ENCODE data around the gene FNDC3A.

FNDC3A gene

GRCh38 chr13:49046002-49046401, 70.3 kb downstream of the FNDC3A start:
- Histone ChIP-seq H2BK15ac (ENCODE audit: low read depth, poor library complexity, severe bottlenecking) (no peak overlapping the region), H3K27ac (ENCODE audit: low read length, poor library complexity, severe bottlenecking) (no peak overlapping the region), H3K9ac (ENCODE audit: low read length) (peak overlapping the region; percentile 61), H3K27me3 (ENCODE audit: control insufficient read depth in 1 of 2, insufficient read depth in 1 of 2, low read length in 2 of 2) (no peaks in the 10 kb centered on the region), H2BK120ac (ENCODE audit: low read depth, low read length) (no peak overlapping the region), H4K91ac (ENCODE audit: low read length) (no peak overlapping the region), H2AFZ (ENCODE audit: low read depth, low read length) (no peak overlapping the region), H3K14ac (ENCODE audit: low read length in 2 of 2) (no peak overlapping the region), H3K4me3 (ENCODE audit: insufficient read depth in 1 of 2, low read depth in 1 of 2, low read length in 2 of 2) (no peak overlapping the region), H2BK12ac (ENCODE audit: low read length in 2 of 2) (no peak overlapping the region), H3K79me1 (replicated peaks; ENCODE audit: low read length, poor library complexity, severe bottlenecking) (peaks cover 15% of the 10 kb centered on the region), H3K4me1 (ENCODE audit: control insufficient read depth, insufficient read depth, low read depth, low read length) (peaks cover 3% of the 10 kb centered on the region), H3K4me2 (ENCODE audit: low read length, poor library complexity, severe bottlenecking) (no peak overlapping the region), H3K18ac (ENCODE audit: low read depth in 1 of 2, low read length in 2 of 2) (no peak overlapping the region), H3K23ac (ENCODE audit: low read length in 2 of 2) (no peak overlapping the region), H3K36me3 (ENCODE audit: control insufficient read depth in 1 of 2, insufficient read depth in 2 of 2, low read depth in 1 of 2, low read length in 2 of 2) (peaks cover 0 to 4% of the 10 kb centered on the region in 2 experiments), H3K4ac (ENCODE audit: low read depth in 1 of 2, low read length in 2 of 2) (no peak overlapping the region), H4K8ac (ENCODE audit: low read length) (no peak overlapping the region), H2BK5ac (ENCODE audit: low read depth, low read length, poor library complexity, severe bottlenecking) (no peak overlapping the region), H3K9me3 (ENCODE audit: control insufficient read depth, low read length) (no peaks in the 10 kb centered on the region), H2AK5ac (ENCODE audit: low read length, severe bottlenecking) (no peak overlapping the region)
- WGBS = 100% methylated on average over 2 of the region's 2 CpGs
- DNase-seq = no peak

- no peaks in the 10 kb centered on the region for H3K9me3 ChIP-seq (ENCODE audit: control insufficient read depth, low read length)
- H2AFZ ChIP-seq (ENCODE audit: low read depth, low read length) = no peak overlapping the region
- no peak overlapping the region for H2AK5ac ChIP-seq (ENCODE audit: low read length, severe bottlenecking)
- H3K4me2 ChIP-seq (ENCODE audit: low read length, poor library complexity, severe bottlenecking) = no peak overlapping the region
- H3K18ac ChIP-seq (ENCODE audit: low read depth in 1 of 2, low read length in 2 of 2) = no peak overlapping the region
- peaks cover 3% of the 10 kb centered on the region for H3K4me1 ChIP-seq (ENCODE audit: control insufficient read depth, insufficient read depth, low read depth, low read length)
- no peak overlapping the region for H4K91ac ChIP-seq (ENCODE audit: low read length)
- no peaks in the 10 kb centered on the region for H3K27me3 ChIP-seq (ENCODE audit: control insufficient read depth in 1 of 2, insufficient read depth in 1 of 2, low read length in 2 of 2)
- no peak overlapping the region for H2BK120ac ChIP-seq (ENCODE audit: low read depth, low read length)
- H2BK5ac ChIP-seq (ENCODE audit: low read depth, low read length, poor library complexity, severe bottlenecking) = no peak overlapping the region
- H3K4ac ChIP-seq (ENCODE audit: low read depth in 1 of 2, low read length in 2 of 2) = no peak overlapping the region
- H3K79me1 ChIP-seq (replicated peaks; ENCODE audit: low read length, poor library complexity, severe bottlenecking) = peaks cover 14% of the 10 kb centered on the region
- no peak overlapping the region for H3K4me3 ChIP-seq (ENCODE audit: insufficient read depth in 1 of 2, low read depth in 1 of 2, low read length in 2 of 2)
- DNase-seq = no peak
- H3K14ac ChIP-seq (ENCODE audit: low read length in 2 of 2) = no peak overlapping the region
- H2BK15ac ChIP-seq (ENCODE audit: low read depth, poor library complexity, severe bottlenecking) = no peak overlapping the region
- WGBS = 100% methylated on average over 1 of the region's 2 CpGs
- H3K23ac ChIP-seq (ENCODE audit: low read length in 2 of 2) = no peak overlapping the region
- H3K36me3 ChIP-seq (ENCODE audit: control insufficient read depth in 1 of 2, insufficient read depth in 2 of 2, low read depth in 1 of 2, low read length in 2 of 2) = peaks cover 0 to 4% of the 10 kb centered on the region in 2 experiments
- no peak overlapping the region for H4K8ac ChIP-seq (ENCODE audit: low read length)
- H2BK12ac ChIP-seq (ENCODE audit: low read length in 2 of 2) = no peak overlapping the region
- H3K9ac ChIP-seq (ENCODE audit: low read length) = peak overlapping the region; percentile 61
- H3K27ac ChIP-seq (ENCODE audit: low read length, poor library complexity, severe bottlenecking) = no peak overlapping the region
Observed at GRCh38 chr13:49046519-49046918, 70.8 kb downstream of the FNDC3A start.

DNA sequence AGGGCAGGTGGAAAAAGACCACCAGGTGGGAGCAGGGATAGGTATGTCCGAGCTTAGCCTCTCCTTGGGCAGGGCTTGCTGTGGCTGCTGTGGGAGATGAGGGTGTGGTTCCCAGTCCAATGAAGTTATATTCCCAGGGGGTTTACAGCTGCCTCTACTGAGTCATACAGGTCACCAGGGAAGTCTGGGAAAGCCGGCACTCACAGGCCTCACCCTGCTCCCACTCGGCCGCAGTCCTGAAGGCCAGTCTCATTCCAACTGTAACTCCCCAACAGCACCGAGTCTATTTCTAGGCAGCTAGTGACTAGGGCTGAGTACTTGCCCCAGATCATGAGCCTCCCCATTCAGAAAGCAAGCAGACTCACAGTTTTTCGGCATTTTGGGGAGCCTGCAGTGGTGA, 77.1 kb downstream of the FNDC3A start:
- Histone ChIP-seq H3K14ac (ENCODE audit: low read length in 2 of 2) (no peak overlapping the region), H3K23ac (ENCODE audit: low read length in 2 of 2) (no peak overlapping the region), H3K79me1 (replicated peaks; ENCODE audit: low read length, poor library complexity, severe bottlenecking) (peaks cover 28% of the 10 kb centered on the region), H3K9me3 (ENCODE audit: control insufficient read depth, low read length) (no peaks in the 10 kb centered on the region), H2AFZ (ENCODE audit: low read depth, low read length) (no peak overlapping the region), H2AK5ac (ENCODE audit: low read length, severe bottlenecking) (no peak overlapping the region), H3K9ac (ENCODE audit: low read length) (no peak overlapping the region), H3K36me3 (ENCODE audit: control insufficient read depth in 1 of 2, insufficient read depth in 2 of 2, low read depth in 1 of 2, low read length in 2 of 2) (peaks cover 0 to 6% of the 10 kb centered on the region in 2 experiments), H2BK5ac (ENCODE audit: low read depth, low read length, poor library complexity, severe bottlenecking) (no peak overlapping the region), H3K27me3 (ENCODE audit: control insufficient read depth in 1 of 2, insufficient read depth in 1 of 2, low read length in 2 of 2) (no peaks in the 10 kb centered on the region), H2BK12ac (ENCODE audit: low read length in 2 of 2) (no peak overlapping the region), H4K91ac (ENCODE audit: low read length) (no peak overlapping the region), H3K18ac (ENCODE audit: low read depth in 1 of 2, low read length in 2 of 2) (no peak overlapping the region), H2BK15ac (ENCODE audit: low read depth, poor library complexity, severe bottlenecking) (no peak overlapping the region), H3K4me2 (ENCODE audit: low read length, poor library complexity, severe bottlenecking) (no peak overlapping the region), H3K4me3 (ENCODE audit: insufficient read depth in 1 of 2, low read depth in 1 of 2, low read length in 2 of 2) (no peak overlapping the region), H2BK120ac (ENCODE audit: low read depth, low read length) (no peak overlapping the region), H3K4me1 (ENCODE audit: control insufficient read depth, insufficient read depth, low read depth, low read length) (peaks cover 2% of the 10 kb centered on the region), H3K27ac (ENCODE audit: low read length, poor library complexity, severe bottlenecking) (no peak overlapping the region), H3K4ac (ENCODE audit: low read depth in 1 of 2, low read length in 2 of 2) (no peak overlapping the region), H4K8ac (ENCODE audit: low read length) (no peak overlapping the region)
- DNase-seq = no peak
- WGBS = 99% methylated on average over 6 of the region's 6 CpGs

DNA sequence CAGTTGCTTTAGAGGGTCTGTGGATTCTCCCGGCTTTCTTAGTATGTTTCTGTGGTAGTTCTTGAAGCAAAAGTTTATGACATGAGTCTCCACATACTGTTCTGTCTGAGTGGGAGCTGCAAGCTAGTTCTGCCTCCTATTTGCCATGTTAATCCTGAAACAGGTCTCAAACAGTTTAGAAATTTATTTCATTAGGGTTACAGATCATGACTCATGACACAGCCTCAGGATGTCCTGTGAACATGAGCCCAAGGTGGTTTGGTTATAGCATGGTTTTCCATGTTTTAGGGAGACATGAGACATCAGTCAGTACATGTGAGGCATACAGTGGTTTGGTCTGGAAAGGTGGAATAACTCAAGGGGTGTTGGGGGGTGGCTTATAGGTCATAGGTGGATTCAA, 77.5 kb downstream of the FNDC3A start:
- no peak overlapping the region for H2BK12ac ChIP-seq (ENCODE audit: low read length in 2 of 2)
- no peak overlapping the region for H2AK5ac ChIP-seq (ENCODE audit: low read length, severe bottlenecking)
- no peak overlapping the region for H3K27ac ChIP-seq (ENCODE audit: low read length, poor library complexity, severe bottlenecking)
- peaks cover 0 to 6% of the 10 kb centered on the region in 2 experiments for H3K36me3 ChIP-seq (ENCODE audit: control insufficient read depth in 1 of 2, insufficient read depth in 2 of 2, low read depth in 1 of 2, low read length in 2 of 2)
- peaks cover 31% of the 10 kb centered on the region for H3K79me1 ChIP-seq (replicated peaks; ENCODE audit: low read length, poor library complexity, severe bottlenecking)
- no peak overlapping the region for H2BK120ac ChIP-seq (ENCODE audit: low read depth, low read length)
- H3K14ac ChIP-seq (ENCODE audit: low read length in 2 of 2) = no peak overlapping the region
- peaks cover 2% of the 10 kb centered on the region for H3K4me1 ChIP-seq (ENCODE audit: control insufficient read depth, insufficient read depth, low read depth, low read length)
- H4K8ac ChIP-seq (ENCODE audit: low read length) = no peak overlapping the region
- no peak overlapping the region for H3K4me3 ChIP-seq (ENCODE audit: insufficient read depth in 1 of 2, low read depth in 1 of 2, low read length in 2 of 2)
- no peaks in the 10 kb centered on the region for H3K27me3 ChIP-seq (ENCODE audit: control insufficient read depth in 1 of 2, insufficient read depth in 1 of 2, low read length in 2 of 2)
- H3K9me3 ChIP-seq (ENCODE audit: control insufficient read depth, low read length) = no peaks in the 10 kb centered on the region
- no peak overlapping the region for H2BK5ac ChIP-seq (ENCODE audit: low read depth, low read length, poor library complexity, severe bottlenecking)
- no peak overlapping the region for H3K4ac ChIP-seq (ENCODE audit: low read depth in 1 of 2, low read length in 2 of 2)
- H3K23ac ChIP-seq (ENCODE audit: low read length in 2 of 2) = no peak overlapping the region
- no peak for DNase-seq
- H3K4me2 ChIP-seq (ENCODE audit: low read length, poor library complexity, severe bottlenecking) = no peak overlapping the region
- H3K9ac ChIP-seq (ENCODE audit: low read length) = no peak overlapping the region
- no peak overlapping the region for H4K91ac ChIP-seq (ENCODE audit: low read length)
- 100% methylated on average over 1 of the region's 1 CpG for WGBS
- H3K18ac ChIP-seq (ENCODE audit: low read depth in 1 of 2, low read length in 2 of 2) = no peak overlapping the region
- no peak overlapping the region for H2AFZ ChIP-seq (ENCODE audit: low read depth, low read length)
- H2BK15ac ChIP-seq (ENCODE audit: low read depth, poor library complexity, severe bottlenecking) = no peak overlapping the region

All from mesenchymal stem cell (in vitro differentiated cells and primary cell).